Measurements from ENCODE around the gene GOLGA3.

- TF ChIP-seq POLR2A (IDR thresholded peaks at IDR 0.05) = no peak
- TF ChIP-seq POLR2AphosphoS5 (IDR thresholded peaks at IDR 0.05) = no peak
These were observed 32.8 kb downstream of the GOLGA3 start for GRCh38 chr12:132795847-132796246.
